ENCODE measurements around the gene AZU1. TPM values are rescaled to one million over a fixed set of nuclear protein-coding genes. Genes with fewer than 3 reads are reported as not detected.

Gene AZU1
- total and polyA plus RNA-seq, 2 of the 8 experiments (the other 6 are each of a cell fraction or from before 2014, with no cell fraction given): 0.80 to 1.3 TPM

- DNase-seq (ENCODE audit: low read depth in 1 of 2, low spot score in 2 of 2): no peak
- Histone ChIP-seq H2BK5ac (ENCODE audit: low read depth, low read length) (no peak overlapping the region), H4K91ac (replicated peaks; ENCODE audit: insufficient read length, low read length) (no peak overlapping the region), H3K14ac (ENCODE audit: insufficient read length) (no peak overlapping the region), H2BK20ac (ENCODE audit: low read length) (no peak overlapping the region), H3K4me3 (ENCODE audit: extremely low read depth in 1 of 4, insufficient read depth in 2 of 4, low read depth in 3 of 4, low read length in 4 of 4) (no peak overlapping the region), H3K27ac (ENCODE audit: low read depth, low read length) (no peak overlapping the region), H3K18ac (ENCODE audit: extremely low read depth, low read length) (no peak overlapping the region), H4K20me1 (replicated peaks in 1 of 2; ENCODE audit: control insufficient read depth in 1 of 2, insufficient read depth in 2 of 2, low read length in 2 of 2) (peaks cover 17 to 38% of the 10 kb centered on the region in 2 experiments), H2BK15ac (ENCODE audit: low read length) (no peak overlapping the region), H3K36me3 (ENCODE audit: control insufficient read depth in 2 of 4, insufficient read depth in 4 of 4, low read length in 3 of 4) (peaks cover 39 to 92% (median 57%) of the 10 kb centered on the region in 4 experiments), H3K23ac (ENCODE audit: insufficient read length) (no peak overlapping the region), H2BK120ac (replicated peaks; ENCODE audit: low read depth, low read length) (no peak overlapping the region), H2AK5ac (ENCODE audit: low read depth, low read length) (no peak overlapping the region), H3K4me2 (ENCODE audit: insufficient read depth in 1 of 2, low read depth in 2 of 2, low read length in 2 of 2) (no peak overlapping the region), H4K8ac (ENCODE audit: extremely low read depth, insufficient read depth, low read length) (peak overlapping the region; percentile 47; the same call in 1 of the 2 replicates), H3K79me2 (ENCODE audit: control insufficient read depth in 1 of 2, insufficient read depth in 2 of 2, low read length in 2 of 2) (peaks cover 0 to 17% of the 10 kb centered on the region in 2 experiments; a peak in 3 of 4 replicates), H3K9ac (replicated peaks in 1 of 4; ENCODE audit: extremely low read depth in 1 of 4, low read depth in 3 of 4, low read length in 3 of 4) (no peak overlapping the region), H3K9me3 (ENCODE audit: insufficient read depth in 2 of 2, low read depth in 1 of 2, low read length in 1 of 2) (no peaks in the 10 kb centered on the region), H2AFZ (ENCODE audit: low read length) (no peak overlapping the region), H2BK12ac (ENCODE audit: low read depth, low read length) (no peak overlapping the region), H3K23me2 (ENCODE audit: low read depth, low read length) (peaks cover 2% of the 10 kb centered on the region; the same call in 1 of the 2 replicates), H3K4ac (replicated peaks; ENCODE audit: insufficient read length, low read depth, low read length) (no peak overlapping the region), H3K4me1 (replicated peaks in 1 of 4; ENCODE audit: control insufficient read depth in 3 of 4, insufficient read depth in 4 of 4, low read length in 3 of 4) (no peaks in the 10 kb centered on the region; a peak in 1 of 7 replicates), H3K56ac (replicated peaks; ENCODE audit: insufficient read length, low read depth, low read length) (no peak overlapping the region), H3K27me3 (replicated peaks in 1 of 4; ENCODE audit: control insufficient read depth in 3 of 4, extremely low read depth in 1 of 4, insufficient read depth in 3 of 4, low read length in 3 of 4) (no peaks in the 10 kb centered on the region), H3K79me1 (ENCODE audit: low read depth, low read length) (peaks cover 4% of the 10 kb centered on the region), H4K5ac (ENCODE audit: insufficient read length, low read depth, low read length) (no peak overlapping the region)
- WGBS, 2 experiments (ENCODE audit: extremely low coverage in 1 of 2, insufficient coverage in 1 of 2, insufficient read length in 1 of 2, insufficient replicate concordance in 2 of 2, low coverage in 1 of 2, low lambda C conversion rate in 2 of 2, missing lambda C conversion rate in 1 of 2): 91% methylated on average over 16 of the region's 25 CpGs; no CpG with 5 or more reads in 1 of the 2 experiments
- CTCF ChIA-PET (ENCODE audit: partially characterized antibody): no interaction called here
- FAIRE-seq: no peak
- TF ChIP-seq POLR2AphosphoS5 (IDR thresholded peaks at IDR 0.05; ENCODE audit: low read depth, low read length) (peak; percentile 34; the same call in 1 of the 2 replicates), EZH2 (IDR thresholded peaks at IDR 0.05; ENCODE audit: low read depth, low read length, severe bottlenecking) (no peak), E2F6 (IDR thresholded peaks at IDR 0.05) (no peak), ATF3 (IDR thresholded peaks at IDR 0.05; ENCODE audit: insufficient read depth, low read depth, low read length) (no peak), CBX8 (IDR thresholded peaks at IDR 0.05; ENCODE audit: borderline replicate concordance, low read depth, low read length) (no peak), RFX5 (IDR thresholded peaks at IDR 0.05; ENCODE audit: borderline replicate concordance, low read depth, low read length) (no peak)
- POLR2A ChIA-PET (ENCODE audit: partially characterized antibody): interaction anchor here (0.6 to 16.9 kb wide), 10 partner anchors 9 to 215 kb away, joined by 3 to 277 read pairs (median 6); partner anchors contain the start of genes AZU1, CNN2, PLPPR3 and PTBP1
These were observed 16.7 kb upstream of the AZU1 start for GRCh38 chr19:810883-811489.
